Limb (tissue), 2 donors: ENCODE results near the gene KIF5A.

Experiments used
- DNase-seq, 2 donors: peaks; one replicate each; pipeline ENCODE4 v3.0.0-alpha.2; 2016; ENCODE audit errors: extremely low spot score in 2 of 2

KIF5A gene

DNA sequence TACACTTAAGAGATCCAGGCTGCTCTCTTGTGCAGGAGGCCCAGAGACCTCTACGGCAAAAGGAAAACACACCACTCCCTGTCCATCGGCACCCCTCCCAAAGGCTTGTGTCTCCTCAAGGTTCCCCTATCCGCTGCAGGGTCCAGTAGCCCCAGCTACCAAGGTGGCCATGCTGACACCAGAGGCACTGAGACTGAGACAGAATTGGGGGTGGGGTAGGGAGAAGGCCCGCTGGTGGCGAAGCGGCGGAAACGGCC, 30.1 kb upstream of the KIF5A start:
- no peak for DNase-seq

DNA sequence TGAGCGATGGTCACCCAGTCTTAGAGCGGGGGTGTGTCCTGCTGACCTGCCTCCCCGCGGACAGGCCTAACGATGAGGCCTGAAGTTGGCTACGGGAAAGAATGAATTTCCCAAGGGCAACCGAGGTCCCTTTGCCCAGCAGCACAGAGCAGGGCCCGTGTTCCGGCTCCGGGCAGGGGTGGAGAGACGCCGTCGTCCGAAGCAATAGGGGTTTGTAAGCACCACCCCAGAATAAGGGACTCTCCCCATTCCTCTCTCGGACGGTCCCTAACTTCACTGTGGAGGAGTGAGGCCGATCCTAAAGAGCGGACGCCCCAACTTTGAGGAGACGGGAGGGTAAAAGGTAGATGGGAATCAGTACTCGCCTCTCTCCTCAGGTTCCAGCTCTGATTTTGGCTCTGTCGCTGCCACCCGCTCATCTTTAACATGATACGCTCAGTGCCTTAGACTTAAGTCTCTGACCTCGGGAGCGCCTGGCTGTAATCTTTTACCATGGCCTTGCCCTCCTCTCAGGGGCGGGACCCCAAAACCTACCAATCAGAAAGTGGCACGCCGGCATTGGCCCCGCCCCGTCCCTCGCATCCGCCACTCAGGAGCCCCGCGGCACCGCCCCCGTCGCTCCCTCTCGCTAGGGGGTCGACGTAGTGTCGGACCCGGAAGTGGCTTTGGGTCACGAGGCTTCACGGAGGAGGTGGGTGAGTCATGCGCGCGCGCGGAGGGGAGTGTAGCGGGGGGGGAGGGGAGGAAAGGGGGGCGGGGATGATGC, 29.6 kb upstream of the KIF5A start, which contains the start of gene DDIT3:
Gene DDIT3, minus strand, starts transcription at position 462 of the 766 bp plus-strand sequence. CDS start 3,108 bp downstream, outside the sequence.
- peak; percentile 96 to 100 for DNase-seq

- peak; percentile 19 to 70 for DNase-seq
Observed at GRCh38 chr12:57521525-57522010, 28.3 kb upstream of the KIF5A start.

DNA sequence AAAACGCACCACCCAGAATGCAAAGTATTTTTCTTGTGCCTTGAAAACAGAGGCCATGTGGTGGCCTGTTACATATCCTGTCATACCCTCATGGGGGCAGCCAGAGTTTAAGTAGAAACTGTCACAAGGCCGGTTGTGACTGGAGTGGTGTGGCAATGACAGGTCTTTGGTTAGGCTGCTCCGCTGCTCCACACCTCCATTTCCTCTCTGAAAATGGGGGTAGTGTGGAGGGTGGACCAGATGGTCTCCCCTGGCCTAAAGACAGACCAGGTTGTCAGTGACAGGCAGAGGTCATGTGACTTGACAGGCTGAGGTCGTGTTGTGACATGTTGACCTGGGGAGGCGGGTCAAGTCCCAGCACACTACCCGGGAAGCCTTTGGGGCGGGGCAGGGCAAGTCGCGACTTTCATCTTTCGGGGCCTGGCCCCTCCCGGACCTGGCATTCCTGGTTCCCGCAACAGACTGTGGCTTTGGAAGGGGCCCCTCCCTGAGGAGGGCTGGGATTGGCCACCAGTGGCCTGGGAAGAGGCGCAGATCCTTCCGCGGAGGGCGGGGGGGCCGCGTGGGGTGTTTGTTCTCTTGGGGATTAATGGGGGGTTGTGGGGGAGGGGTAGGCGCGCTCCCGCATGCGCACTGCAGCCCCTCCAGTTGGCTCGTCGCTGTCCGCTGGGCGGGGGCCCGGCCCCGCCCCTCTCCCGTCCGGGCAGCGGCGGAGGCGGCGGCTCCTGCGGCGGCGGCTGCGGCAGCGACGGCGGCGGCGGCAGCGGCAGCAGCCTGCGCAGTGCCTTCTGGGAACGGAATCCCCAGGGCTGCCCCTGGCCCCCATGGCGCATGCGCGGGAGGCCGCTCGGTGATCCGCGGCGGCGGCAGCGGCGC, 27.6 kb upstream of the KIF5A start, which contains the start of gene MBD6:
Gene MBD6, plus strand, starts transcription at position 814 of the 876 bp plus-strand sequence. CDS start 1,480 bp downstream, outside the sequence.
- peak; percentile 80 to 94 for DNase-seq

DNA sequence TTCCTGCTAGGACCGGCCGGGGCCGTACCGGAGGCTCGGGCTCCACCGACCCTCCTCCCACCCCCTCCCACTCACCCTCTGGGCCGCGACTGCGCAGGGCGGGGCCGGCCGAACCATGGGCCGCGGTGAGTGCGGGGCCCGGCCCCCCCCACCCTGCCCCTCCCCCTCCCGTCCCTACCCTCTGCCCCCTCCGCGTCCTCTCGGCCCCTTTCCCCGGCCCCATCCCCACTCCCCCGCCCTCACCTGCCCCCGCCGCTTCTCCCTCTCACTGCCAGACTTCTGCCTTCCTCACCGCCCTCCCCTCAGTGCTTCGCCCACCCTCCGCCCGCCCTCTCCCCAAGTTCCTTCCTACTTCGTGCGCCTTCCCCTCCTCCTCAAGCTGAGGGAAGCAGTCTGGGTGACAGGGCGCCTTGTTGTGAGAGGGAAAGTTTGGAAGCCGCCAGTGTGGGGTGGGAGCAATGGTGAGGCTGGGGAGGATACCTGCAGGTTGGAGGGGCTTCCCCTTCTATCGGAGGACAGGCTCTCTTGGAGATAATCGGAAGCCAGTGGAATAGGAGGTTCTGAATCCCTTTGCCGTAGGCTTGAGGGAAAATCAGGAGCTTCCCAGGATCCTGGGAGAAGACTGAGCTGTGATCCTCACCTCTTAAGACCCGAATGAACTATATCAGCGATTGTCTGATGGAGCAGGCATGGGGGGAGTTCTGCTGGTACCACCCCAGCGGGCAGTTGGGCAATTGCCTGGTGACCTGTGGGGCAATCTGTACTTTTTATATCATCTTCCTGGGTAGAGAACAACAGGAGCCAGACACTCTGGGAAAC, 26.7 kb upstream of the KIF5A start:
- DNase-seq, result peak in 1 of 2 donors; percentile 67

DNA sequence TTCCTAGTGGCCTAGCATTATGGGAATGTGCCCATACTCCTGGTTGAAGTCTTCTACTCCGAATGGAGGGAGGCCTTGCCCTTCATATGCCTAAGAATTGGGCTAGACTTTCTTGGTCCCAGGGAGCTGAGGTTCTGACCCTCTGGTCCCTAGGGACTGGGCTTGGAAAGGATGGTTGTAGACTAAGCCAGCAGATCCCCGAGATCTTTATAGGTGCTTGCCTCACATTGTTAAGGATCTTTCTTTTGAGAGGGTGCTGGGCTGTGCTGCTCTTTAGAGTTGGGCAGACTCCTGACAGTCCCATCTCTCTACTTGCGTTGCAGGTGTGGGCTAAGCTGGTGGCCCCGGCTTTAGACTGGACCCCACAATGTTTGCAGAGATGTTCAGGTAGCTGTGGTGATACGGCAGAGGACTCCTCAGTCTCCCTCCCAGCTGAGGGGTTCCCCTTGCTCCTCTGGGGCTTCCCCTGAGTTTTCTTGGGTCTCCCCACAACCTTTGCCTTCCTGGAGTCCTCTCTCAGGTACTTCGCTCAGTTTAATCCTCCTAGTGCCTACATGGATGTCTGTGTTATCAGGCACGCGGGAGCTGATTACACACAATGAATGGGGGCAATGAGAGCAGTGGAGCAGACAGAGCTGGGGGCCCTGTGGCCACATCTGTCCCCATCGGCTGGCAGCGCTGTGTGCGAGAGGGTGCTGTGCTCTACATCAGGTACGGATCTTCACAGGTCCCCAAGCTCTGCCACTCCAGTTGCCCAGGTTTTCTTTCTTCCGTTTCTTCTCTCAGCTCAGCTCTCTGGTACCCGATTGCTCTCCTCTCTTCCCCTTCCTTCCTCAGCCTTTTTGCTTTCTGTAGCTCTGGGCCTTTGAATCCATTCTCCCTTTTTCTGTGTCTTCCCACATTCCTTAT, 25.9 kb upstream of the KIF5A start:
- DNase-seq, result no peak

DNA sequence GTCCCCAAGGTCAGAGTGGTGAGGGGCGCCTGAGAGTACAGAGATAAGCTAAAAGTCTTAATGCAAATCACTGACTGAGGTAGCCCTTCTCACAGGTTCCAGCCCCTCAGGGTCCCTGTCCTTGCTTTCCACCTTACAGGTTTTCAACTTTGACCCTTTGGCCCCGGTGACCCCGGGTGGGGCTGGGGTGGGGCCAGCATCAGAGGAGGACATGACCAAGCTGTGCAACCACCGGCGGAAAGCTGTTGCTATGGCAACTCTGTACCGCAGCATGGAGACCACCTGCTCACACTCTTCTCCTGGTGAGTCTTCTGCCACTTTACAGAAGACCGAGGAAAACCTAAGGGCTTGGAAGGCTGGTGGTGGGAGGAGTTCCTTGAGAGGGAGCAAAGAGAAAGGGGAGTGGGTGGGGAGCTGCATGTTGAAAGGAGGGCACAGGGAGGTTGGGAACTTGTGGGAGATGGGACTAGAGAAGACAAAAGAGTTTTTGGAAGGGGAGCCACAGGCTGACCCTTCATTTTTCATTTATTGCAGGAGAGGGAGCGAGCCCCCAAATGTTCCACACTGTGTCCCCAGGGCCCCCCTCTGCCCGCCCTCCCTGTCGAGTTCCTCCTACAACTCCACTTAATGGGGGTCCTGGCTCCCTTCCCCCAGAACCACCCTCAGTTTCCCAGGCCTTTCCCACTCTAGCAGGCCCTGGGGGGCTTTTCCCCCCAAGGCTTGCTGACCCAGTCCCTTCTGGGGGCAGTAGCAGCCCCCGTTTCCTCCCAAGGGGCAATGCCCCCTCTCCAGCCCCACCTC, 24.8 kb upstream of the KIF5A start:
- DNase-seq, result peak in 1 of 2 donors; percentile 41

GRCh38 chr12:57525615-57526383, 24.0 kb upstream of the KIF5A start:
- no peak for DNase-seq

DNA sequence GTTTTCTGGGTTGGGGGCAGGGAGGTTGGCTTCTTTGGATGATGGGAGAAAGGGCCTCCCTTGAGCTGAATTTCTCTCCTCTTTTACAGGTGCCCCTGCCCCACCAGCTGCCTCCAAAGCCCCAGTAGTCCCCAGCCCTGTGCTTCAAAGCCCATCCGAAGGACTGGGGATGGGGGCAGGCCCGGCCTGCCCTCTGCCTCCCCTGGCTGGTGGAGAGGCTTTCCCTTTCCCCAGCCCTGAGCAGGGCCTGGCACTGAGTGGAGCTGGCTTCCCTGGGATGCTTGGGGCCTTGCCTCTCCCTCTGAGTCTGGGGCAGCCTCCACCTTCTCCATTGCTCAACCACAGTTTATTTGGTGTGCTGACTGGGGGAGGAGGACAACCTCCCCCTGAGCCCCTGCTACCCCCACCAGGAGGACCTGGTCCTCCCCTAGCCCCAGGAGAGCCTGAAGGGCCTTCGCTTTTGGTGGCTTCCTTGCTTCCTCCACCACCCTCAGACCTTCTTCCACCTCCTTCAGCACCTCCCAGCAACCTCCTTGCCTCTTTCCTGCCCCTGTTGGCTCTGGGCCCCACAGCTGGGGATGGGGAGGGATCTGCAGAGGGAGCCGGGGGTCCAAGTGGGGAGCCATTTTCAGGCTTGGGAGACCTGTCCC, 23.2 kb upstream of the KIF5A start:
- DNase-seq, result no peak

DNA sequence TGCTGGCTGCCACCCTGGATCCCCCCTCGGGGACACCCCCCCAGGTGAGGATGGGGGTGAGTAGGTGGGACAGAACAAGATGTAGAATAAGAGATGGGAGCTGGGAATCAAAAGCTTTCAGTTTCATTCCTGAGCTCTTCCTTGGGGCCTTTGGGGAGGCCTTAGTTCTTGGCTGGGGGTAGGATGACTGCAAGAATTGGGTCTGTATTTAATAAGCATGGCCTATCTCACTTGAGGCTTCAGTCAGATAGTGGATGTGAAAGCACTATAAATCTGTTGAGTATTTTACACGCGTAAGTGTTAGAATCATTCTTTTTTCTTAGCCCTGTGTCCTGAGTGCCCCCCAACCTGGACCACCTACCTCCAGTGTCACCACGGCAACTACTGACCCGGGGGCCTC, 22.7 kb upstream of the KIF5A start:
- no peak for DNase-seq

DNA sequence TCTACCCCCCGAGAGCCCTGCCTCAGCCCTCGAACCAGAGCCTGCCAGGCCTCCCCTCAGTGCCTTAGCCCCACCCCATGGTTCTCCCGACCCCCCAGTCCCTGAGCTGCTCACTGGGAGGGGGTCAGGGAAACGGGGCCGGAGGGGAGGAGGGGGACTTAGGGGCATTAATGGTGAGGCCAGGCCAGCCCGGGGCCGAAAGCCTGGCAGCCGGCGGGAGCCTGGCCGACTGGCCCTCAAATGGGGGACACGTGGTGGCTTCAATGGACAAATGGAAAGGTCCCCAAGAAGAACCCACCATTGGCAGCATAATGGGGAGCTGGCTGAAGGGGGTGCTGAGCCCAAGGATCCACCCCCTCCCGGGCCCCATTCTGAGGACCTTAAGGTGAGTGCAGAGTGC, 21.7 kb upstream of the KIF5A start:
- no peak for DNase-seq

- no peak for DNase-seq
Observed at GRCh38 chr12:57528831-57529555, 20.9 kb upstream of the KIF5A start.

DNA sequence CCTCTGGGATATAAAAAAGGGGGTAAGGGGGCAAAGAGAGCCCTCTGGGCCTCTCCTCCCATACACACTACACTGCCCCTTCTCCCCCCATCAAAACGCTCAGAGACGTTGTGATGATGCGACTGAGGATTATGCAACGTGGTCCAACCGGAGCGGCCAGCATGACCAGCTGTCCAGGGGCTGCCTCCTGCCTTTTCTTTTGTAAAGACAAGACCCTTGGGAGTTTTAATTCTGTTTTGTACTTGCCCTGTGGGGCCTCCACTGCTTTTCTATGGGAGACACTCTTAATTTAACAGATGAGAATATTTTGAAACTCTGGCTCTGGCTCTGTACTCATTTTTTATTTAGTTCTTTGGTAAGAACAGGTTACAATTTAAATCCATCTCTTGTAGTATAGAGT, 20.0 kb upstream of the KIF5A start:
- no peak for DNase-seq

GRCh38 chr12:57530396-57531142, 19.3 kb upstream of the KIF5A start:
- no peak for DNase-seq

DNA sequence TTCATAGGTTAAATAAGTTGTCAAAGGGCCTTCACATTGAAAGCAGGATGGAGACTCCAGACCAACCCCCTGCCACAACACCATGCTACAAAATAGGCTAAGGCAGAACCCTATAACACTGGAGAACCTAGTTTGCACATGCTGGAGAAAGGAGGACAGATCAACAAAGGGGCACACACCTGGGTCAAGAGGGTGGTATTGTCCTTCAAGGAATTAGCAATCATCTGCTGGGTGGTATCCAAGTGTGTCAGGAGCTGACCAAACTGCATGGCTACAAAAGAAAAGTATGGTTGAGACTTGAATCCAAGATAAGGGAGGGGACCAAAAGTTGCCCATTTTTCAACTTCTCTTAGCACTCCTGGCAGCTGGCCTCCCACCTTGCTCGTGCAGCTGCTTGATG, 18.0 kb upstream of the KIF5A start:
- no peak for DNase-seq

GRCh38 chr12:57533108-57533507, 16.7 kb upstream of the KIF5A start:
- DNase-seq, result no peak

GRCh38 chr12:57534250-57534649, 15.6 kb upstream of the KIF5A start:
- no peak for DNase-seq
